ENCODE results near the gene MESP1.

MESP1 gene

GRCh38 chr15:89795996-89796395, 44.9 kb upstream of the MESP1 start:
- Histone ChIP-seq H2AFZ (ENCODE audit: low read depth) (no peak overlapping the region), H3K4me1 (ENCODE audit: low read depth, poor library complexity, severe bottlenecking) (no peaks in the 10 kb centered on the region), H3K4me2 (no peak overlapping the region), H3K4me3 (IDR thresholded peaks at IDR 0.05; ENCODE audit: insufficient read depth, low read depth, low read length) (no peak overlapping the region), H3K79me2 (ENCODE audit: insufficient read depth, low read depth) (no peaks in the 10 kb centered on the region), H3K9ac (no peak overlapping the region), H4K20me1 (ENCODE audit: insufficient read depth) (no peaks in the 10 kb centered on the region), H3K36me3 (ENCODE audit: insufficient read depth) (no peaks in the 10 kb centered on the region), H3K27me3 (ENCODE audit: insufficient read depth, low read depth) (no peaks in the 10 kb centered on the region), H3K27ac (no peak overlapping the region)
- no peak for TF ChIP-seq CTCF (conservative IDR thresholded peaks at IDR 0.05; ENCODE audit: low read depth, low read length)

- Histone ChIP-seq H4K20me1 (ENCODE audit: insufficient read depth) (no peaks in the 10 kb centered on the region), H3K4me2 (no peak overlapping the region), H3K79me2 (ENCODE audit: insufficient read depth, low read depth) (no peaks in the 10 kb centered on the region), H3K27me3 (ENCODE audit: insufficient read depth, low read depth) (no peaks in the 10 kb centered on the region), H3K36me3 (ENCODE audit: insufficient read depth) (no peaks in the 10 kb centered on the region), H3K9ac (no peak overlapping the region), H3K4me3 (IDR thresholded peaks at IDR 0.05; ENCODE audit: insufficient read depth, low read depth, low read length) (no peak overlapping the region), H2AFZ (ENCODE audit: low read depth) (no peak overlapping the region), H3K27ac (no peak overlapping the region), H3K4me1 (ENCODE audit: low read depth, poor library complexity, severe bottlenecking) (no peaks in the 10 kb centered on the region)
- TF ChIP-seq CTCF (conservative IDR thresholded peaks at IDR 0.05; ENCODE audit: low read depth, low read length) = no peak
Measured at GRCh38 chr15:89794627-89795241, 43.7 kb upstream of the MESP1 start.

GRCh38 chr15:89792106-89792805, 41.2 kb upstream of the MESP1 start:
- no peak overlapping the region for H3K4me2 ChIP-seq
- no peak for TF ChIP-seq CTCF (conservative IDR thresholded peaks at IDR 0.05; ENCODE audit: low read depth, low read length)
- no peak overlapping the region for H3K9ac ChIP-seq
- no peak overlapping the region for H2AFZ ChIP-seq (ENCODE audit: low read depth)
- no peak overlapping the region for H3K4me3 ChIP-seq (IDR thresholded peaks at IDR 0.05; ENCODE audit: insufficient read depth, low read depth, low read length)
- H3K4me1 ChIP-seq (ENCODE audit: low read depth, poor library complexity, severe bottlenecking) = no peaks in the 10 kb centered on the region
- H3K36me3 ChIP-seq (ENCODE audit: insufficient read depth) = no peaks in the 10 kb centered on the region
- no peaks in the 10 kb centered on the region for H3K79me2 ChIP-seq (ENCODE audit: insufficient read depth, low read depth)
- H4K20me1 ChIP-seq (ENCODE audit: insufficient read depth) = no peaks in the 10 kb centered on the region
- H3K27me3 ChIP-seq (ENCODE audit: insufficient read depth, low read depth) = no peaks in the 10 kb centered on the region
- no peak overlapping the region for H3K27ac ChIP-seq

- Histone ChIP-seq H4K20me1 (ENCODE audit: insufficient read depth) (no peaks in the 10 kb centered on the region), H3K27ac (no peak overlapping the region), H3K79me2 (ENCODE audit: insufficient read depth, low read depth) (no peaks in the 10 kb centered on the region), H3K9ac (no peak overlapping the region), H3K4me3 (IDR thresholded peaks at IDR 0.05; ENCODE audit: insufficient read depth, low read depth, low read length) (no peak overlapping the region), H2AFZ (ENCODE audit: low read depth) (no peak overlapping the region), H3K4me1 (ENCODE audit: low read depth, poor library complexity, severe bottlenecking) (no peaks in the 10 kb centered on the region), H3K36me3 (ENCODE audit: insufficient read depth) (no peaks in the 10 kb centered on the region), H3K27me3 (ENCODE audit: insufficient read depth, low read depth) (no peaks in the 10 kb centered on the region), H3K4me2 (no peak overlapping the region)
- no peak for TF ChIP-seq CTCF (conservative IDR thresholded peaks at IDR 0.05; ENCODE audit: low read depth, low read length)
Measured at GRCh38 chr15:89790661-89791060, 39.6 kb upstream of the MESP1 start.

Measured in KMS-11 (cell line).